ENCODE data around the gene CMSS1. TPM values are rescaled to one million over a fixed set of nuclear protein-coding genes. Genes with fewer than 3 reads are reported as not detected.

CMSS1 gene
- total RNA-seq, 1 experiment from 2014 or later, result 41.6 TPM

DNA sequence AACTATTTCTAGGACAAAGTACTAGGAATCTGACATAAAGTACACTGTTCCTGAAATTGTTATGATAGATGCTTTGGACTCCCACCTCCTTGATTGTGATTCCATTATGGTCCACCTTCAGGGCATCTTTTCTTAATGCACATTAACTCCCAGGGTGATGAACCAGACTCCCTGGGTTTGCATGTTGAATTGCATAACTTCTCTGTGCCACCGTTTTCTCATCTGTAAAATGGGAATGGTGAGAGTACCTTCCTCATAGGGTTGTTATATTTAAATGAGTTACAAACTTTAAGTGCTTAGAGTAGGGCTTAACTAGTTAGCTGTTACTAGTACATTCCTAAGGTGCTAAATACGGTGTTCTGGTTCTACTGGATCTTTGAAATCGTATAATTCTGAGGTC is 81.9 kb downstream of the CMSS1 start:
- no peak for DNase-seq
- Histone ChIP-seq H3K4me1 (ENCODE audit: low read length) (no peaks in the 10 kb centered on the region), H3K4me2 (ENCODE audit: low read depth, low read length, poor library complexity, severe bottlenecking) (no peak overlapping the region), H3K9me2 (replicated peaks; ENCODE audit: insufficient read depth, low read length) (no peaks in the 10 kb centered on the region), H3K27me3 (ENCODE audit: low read length) (no peaks in the 10 kb centered on the region), H2AFZ (ENCODE audit: low read length) (no peak overlapping the region), H3K27ac (ENCODE audit: low read length) (no peak overlapping the region), H3K9ac (ENCODE audit: low read length) (no peak overlapping the region), H3K36me3 (ENCODE audit: insufficient read depth, low read length) (no peaks in the 10 kb centered on the region), H3K4me3 (ENCODE audit: low read length) (no peak overlapping the region), H3K9me3 (ENCODE audit: low read length) (no peaks in the 10 kb centered on the region), H3K79me2 (ENCODE audit: low read length) (peaks cover 15% of the 10 kb centered on the region), H4K20me1 (ENCODE audit: insufficient read depth, low read depth, low read length) (peaks cover 22% of the 10 kb centered on the region; the same call in 1 of the 2 replicates)

DNA sequence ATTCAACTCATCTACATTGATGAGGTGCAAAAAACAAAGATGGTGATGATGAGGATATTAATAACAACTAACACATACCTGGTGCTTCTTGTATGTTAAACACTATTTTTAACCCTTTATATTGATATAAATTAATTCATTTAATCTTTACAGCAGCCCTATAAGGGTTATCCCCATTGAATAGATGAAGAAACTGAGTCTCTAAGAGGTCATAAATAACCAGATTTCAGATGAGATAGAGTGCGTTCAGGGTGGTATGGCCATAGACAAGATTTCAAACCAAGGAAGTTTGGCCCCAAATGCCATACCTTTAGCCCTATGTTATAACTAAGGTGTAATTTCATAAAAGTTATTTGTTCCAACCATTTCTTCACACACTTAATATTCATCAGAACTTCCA is 82.6 kb downstream of the CMSS1 start:
- no peaks in the 10 kb centered on the region for H3K4me1 ChIP-seq (ENCODE audit: low read length)
- H3K27ac ChIP-seq (ENCODE audit: low read length), result no peak overlapping the region
- no peak overlapping the region for H3K4me3 ChIP-seq (ENCODE audit: low read length)
- H3K9me3 ChIP-seq (ENCODE audit: low read length), result no peaks in the 10 kb centered on the region
- H3K27me3 ChIP-seq (ENCODE audit: low read length), result no peaks in the 10 kb centered on the region
- no peak overlapping the region for H3K9ac ChIP-seq (ENCODE audit: low read length)
- H3K36me3 ChIP-seq (ENCODE audit: insufficient read depth, low read length), result no peaks in the 10 kb centered on the region
- no peak overlapping the region for H3K4me2 ChIP-seq (ENCODE audit: low read depth, low read length, poor library complexity, severe bottlenecking)
- no peaks in the 10 kb centered on the region for H3K9me2 ChIP-seq (replicated peaks; ENCODE audit: insufficient read depth, low read length)
- no peak for DNase-seq
- H4K20me1 ChIP-seq (ENCODE audit: insufficient read depth, low read depth, low read length), result peaks cover 22% of the 10 kb centered on the region; the same call in 1 of the 2 replicates
- no peak overlapping the region for H2AFZ ChIP-seq (ENCODE audit: low read length)
- peaks cover 15% of the 10 kb centered on the region for H3K79me2 ChIP-seq (ENCODE audit: low read length)

DNA sequence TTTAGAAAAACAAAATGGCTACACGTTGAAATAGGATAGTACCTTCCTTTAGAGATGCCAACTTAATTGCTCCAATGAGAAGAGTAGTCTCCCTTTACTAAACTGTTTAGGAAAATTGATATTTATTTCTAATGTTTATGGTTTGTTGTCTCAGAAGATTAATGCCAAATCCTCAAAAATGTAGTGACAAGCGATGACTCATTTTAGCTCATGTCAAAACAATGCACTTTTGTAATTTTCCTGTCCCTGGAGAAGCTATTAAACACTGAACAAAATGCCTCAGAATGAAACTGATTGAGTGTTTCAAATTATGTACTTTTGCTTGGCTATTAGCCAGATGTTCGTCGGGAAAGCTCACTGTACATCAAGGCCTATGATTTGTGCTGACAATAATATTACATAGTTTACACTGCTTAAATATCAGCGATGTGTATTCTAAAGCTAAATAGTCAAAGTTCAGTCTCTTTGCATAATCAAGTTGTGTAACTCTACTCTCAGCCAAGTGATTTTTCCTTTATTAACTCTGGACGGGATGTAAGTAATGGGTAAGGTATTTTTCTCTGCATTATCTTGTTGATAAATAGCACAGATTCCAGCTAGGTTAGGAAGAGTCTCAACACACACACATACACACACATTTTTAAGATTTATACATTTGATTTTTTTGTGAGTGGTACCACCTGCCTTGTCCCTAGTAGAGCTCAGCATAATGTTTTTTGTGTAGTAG is 83.7 kb downstream of the CMSS1 start:
- no peaks in the 10 kb centered on the region for H3K36me3 ChIP-seq (ENCODE audit: insufficient read depth, low read length)
- no peaks in the 10 kb centered on the region for H3K9me3 ChIP-seq (ENCODE audit: low read length)
- H3K9ac ChIP-seq (ENCODE audit: low read length), result no peak overlapping the region
- no peaks in the 10 kb centered on the region for H3K27me3 ChIP-seq (ENCODE audit: low read length)
- no peak overlapping the region for H3K27ac ChIP-seq (ENCODE audit: low read length)
- H3K9me2 ChIP-seq (replicated peaks; ENCODE audit: insufficient read depth, low read length), result no peaks in the 10 kb centered on the region
- H2AFZ ChIP-seq (ENCODE audit: low read length), result no peak overlapping the region
- no peaks in the 10 kb centered on the region for H3K4me1 ChIP-seq (ENCODE audit: low read length)
- peaks cover 17% of the 10 kb centered on the region; the same call in 1 of the 2 replicates for H4K20me1 ChIP-seq (ENCODE audit: insufficient read depth, low read depth, low read length)
- DNase-seq, result no peak
- no peak overlapping the region for H3K4me3 ChIP-seq (ENCODE audit: low read length)
- peaks cover 19% of the 10 kb centered on the region for H3K79me2 ChIP-seq (ENCODE audit: low read length)
- no peak overlapping the region for H3K4me2 ChIP-seq (ENCODE audit: low read depth, low read length, poor library complexity, severe bottlenecking)

DNA sequence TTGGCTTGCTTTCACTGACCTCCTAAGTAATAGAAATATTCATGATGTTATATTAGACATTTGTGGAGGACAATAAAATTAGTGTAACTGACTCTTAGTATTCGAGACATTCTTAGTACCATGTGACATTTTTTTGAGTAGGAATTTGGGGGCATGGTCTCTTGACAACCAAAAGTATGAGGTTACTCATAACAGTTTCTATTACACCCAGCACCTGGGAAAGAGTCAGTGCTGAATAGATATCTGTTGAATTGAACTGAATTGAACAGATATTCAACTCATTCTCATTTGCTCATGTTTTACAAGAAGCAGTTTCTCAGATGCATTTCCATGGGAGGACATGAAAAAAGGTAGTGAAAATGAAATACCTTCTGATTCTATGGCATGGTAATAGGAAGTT is 84.4 kb downstream of the CMSS1 start:
- peaks cover 19% of the 10 kb centered on the region for H3K79me2 ChIP-seq (ENCODE audit: low read length)
- no peak overlapping the region for H3K27ac ChIP-seq (ENCODE audit: low read length)
- no peak overlapping the region for H3K4me2 ChIP-seq (ENCODE audit: low read depth, low read length, poor library complexity, severe bottlenecking)
- no peak overlapping the region for H2AFZ ChIP-seq (ENCODE audit: low read length)
- no peaks in the 10 kb centered on the region for H3K36me3 ChIP-seq (ENCODE audit: insufficient read depth, low read length)
- H3K9me3 ChIP-seq (ENCODE audit: low read length), result no peaks in the 10 kb centered on the region
- no peaks in the 10 kb centered on the region for H3K4me1 ChIP-seq (ENCODE audit: low read length)
- no peaks in the 10 kb centered on the region for H3K27me3 ChIP-seq (ENCODE audit: low read length)
- H3K9ac ChIP-seq (ENCODE audit: low read length), result no peak overlapping the region
- H4K20me1 ChIP-seq (ENCODE audit: insufficient read depth, low read depth, low read length), result peaks cover 13% of the 10 kb centered on the region; the same call in 1 of the 2 replicates
- H3K9me2 ChIP-seq (replicated peaks; ENCODE audit: insufficient read depth, low read length), result no peaks in the 10 kb centered on the region
- no peak for DNase-seq
- no peak overlapping the region for H3K4me3 ChIP-seq (ENCODE audit: low read length)

DNA sequence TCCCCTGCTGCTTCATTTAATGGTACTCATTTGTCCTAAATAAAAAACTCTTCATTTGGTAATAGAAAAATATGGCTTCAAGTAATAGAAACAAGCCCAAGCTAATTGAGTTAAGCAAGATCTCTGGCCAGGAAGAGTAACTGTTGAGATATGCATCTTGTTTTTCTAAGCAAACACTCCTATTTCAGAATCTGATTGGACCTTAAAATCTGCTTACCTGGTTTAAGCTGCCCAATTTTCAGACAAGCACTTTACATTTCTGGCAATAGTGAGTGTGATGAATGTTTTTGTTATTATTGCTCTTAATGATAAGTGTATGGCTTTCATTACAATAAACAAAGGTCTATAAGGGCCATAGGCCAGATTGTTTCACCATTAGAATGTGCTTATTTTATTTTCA is 86.2 kb downstream of the CMSS1 start:
- H3K79me2 ChIP-seq (ENCODE audit: low read length), result peaks cover 22% of the 10 kb centered on the region
- no peaks in the 10 kb centered on the region for H3K27me3 ChIP-seq (ENCODE audit: low read length)
- H3K4me2 ChIP-seq (ENCODE audit: low read depth, low read length, poor library complexity, severe bottlenecking), result no peak overlapping the region
- H4K20me1 ChIP-seq (ENCODE audit: insufficient read depth, low read depth, low read length), result peaks cover 13% of the 10 kb centered on the region; the same call in 1 of the 2 replicates
- no peak overlapping the region for H3K9ac ChIP-seq (ENCODE audit: low read length)
- no peaks in the 10 kb centered on the region for H3K36me3 ChIP-seq (ENCODE audit: insufficient read depth, low read length)
- no peaks in the 10 kb centered on the region for H3K9me3 ChIP-seq (ENCODE audit: low read length)
- H3K4me1 ChIP-seq (ENCODE audit: low read length), result no peaks in the 10 kb centered on the region
- no peak overlapping the region for H2AFZ ChIP-seq (ENCODE audit: low read length)
- H3K9me2 ChIP-seq (replicated peaks; ENCODE audit: insufficient read depth, low read length), result no peaks in the 10 kb centered on the region
- H3K4me3 ChIP-seq (ENCODE audit: low read length), result no peak overlapping the region
- no peak overlapping the region for H3K27ac ChIP-seq (ENCODE audit: low read length)
- no peak for DNase-seq

DNA sequence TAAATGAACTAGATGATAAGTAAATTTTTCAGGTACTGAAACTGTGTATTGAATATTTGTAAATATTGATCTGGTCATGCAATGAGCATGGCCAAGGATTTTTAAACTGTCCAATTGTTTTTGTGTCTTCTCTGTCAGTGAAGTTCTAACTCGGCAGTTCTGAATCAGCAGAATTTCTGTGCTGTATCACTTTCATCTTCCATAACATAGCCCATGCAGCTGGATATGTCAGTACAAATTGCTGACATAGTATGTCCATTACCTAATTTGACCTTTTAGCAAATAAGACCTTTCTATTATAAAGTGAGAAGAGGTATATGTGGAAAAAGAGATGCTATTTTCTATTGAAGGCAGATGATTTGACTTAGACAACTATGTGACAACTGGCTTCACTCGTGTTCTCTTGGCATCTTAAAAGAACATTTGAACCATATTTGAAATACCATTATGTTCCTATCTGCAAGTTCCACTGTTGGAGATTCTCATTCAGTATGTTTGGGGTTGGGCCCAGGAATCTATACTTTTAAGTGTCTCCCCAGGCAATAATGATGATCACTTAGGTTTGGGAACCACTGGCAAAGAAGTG is 90.4 kb downstream of the CMSS1 start:
- Histone ChIP-seq H4K20me1 (ENCODE audit: insufficient read depth, low read depth, low read length) (no peaks in the 10 kb centered on the region; the same call in 1 of the 2 replicates), H3K4me1 (ENCODE audit: low read length) (no peaks in the 10 kb centered on the region), H3K4me2 (ENCODE audit: low read depth, low read length, poor library complexity, severe bottlenecking) (no peak overlapping the region), H3K9ac (ENCODE audit: low read length) (no peak overlapping the region), H3K36me3 (ENCODE audit: insufficient read depth, low read length) (no peaks in the 10 kb centered on the region), H3K27ac (ENCODE audit: low read length) (no peak overlapping the region), H3K9me2 (replicated peaks; ENCODE audit: insufficient read depth, low read length) (no peaks in the 10 kb centered on the region), H3K4me3 (ENCODE audit: low read length) (no peak overlapping the region), H3K79me2 (ENCODE audit: low read length) (peaks cover 18% of the 10 kb centered on the region), H3K9me3 (ENCODE audit: low read length) (no peaks in the 10 kb centered on the region), H2AFZ (ENCODE audit: low read length) (no peak overlapping the region), H3K27me3 (ENCODE audit: low read length) (no peaks in the 10 kb centered on the region)
- DNase-seq, result no peak

DNA sequence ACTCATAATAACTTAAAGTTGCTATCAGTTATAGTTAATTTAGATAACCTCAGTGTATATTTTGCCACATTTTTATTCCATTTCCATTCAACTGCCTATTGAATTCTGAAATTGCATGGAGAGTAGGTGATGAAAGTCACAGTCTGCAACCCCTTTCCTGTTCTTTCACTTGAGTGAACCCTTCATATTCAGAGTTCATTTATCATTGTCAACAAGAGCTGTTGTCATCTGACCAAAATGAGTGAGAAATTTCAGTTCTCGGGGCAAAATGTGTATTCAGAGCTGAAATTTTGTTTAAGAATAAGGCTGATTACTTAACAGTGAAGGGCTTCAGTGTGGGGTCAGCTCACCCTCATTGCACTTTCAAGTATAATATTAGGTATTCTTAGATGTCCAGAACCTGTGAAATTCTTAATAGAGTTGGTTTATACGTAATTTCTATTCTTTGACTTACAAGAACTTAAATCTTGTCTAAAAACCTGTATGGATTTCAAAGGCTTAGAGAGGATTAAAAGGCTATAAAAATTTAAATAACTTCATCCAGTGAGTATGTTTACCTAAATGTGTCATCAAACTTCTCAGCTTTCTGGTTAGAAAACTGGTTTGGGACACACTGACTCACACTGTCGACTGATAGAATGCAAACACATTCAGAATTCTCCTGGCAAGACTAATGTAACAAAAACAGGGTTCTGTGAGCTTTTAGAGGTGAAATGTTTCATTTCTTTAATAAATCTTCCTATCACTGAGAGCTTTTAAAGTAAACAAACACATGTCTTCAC is 92.2 kb downstream of the CMSS1 start:
- no peak for DNase-seq
- H3K36me3 ChIP-seq (ENCODE audit: insufficient read depth, low read length), result no peaks in the 10 kb centered on the region
- no peak overlapping the region for H3K4me2 ChIP-seq (ENCODE audit: low read depth, low read length, poor library complexity, severe bottlenecking)
- peaks cover 20% of the 10 kb centered on the region for H3K79me2 ChIP-seq (ENCODE audit: low read length)
- no peak overlapping the region for H3K9ac ChIP-seq (ENCODE audit: low read length)
- no peaks in the 10 kb centered on the region for H3K9me2 ChIP-seq (replicated peaks; ENCODE audit: insufficient read depth, low read length)
- no peaks in the 10 kb centered on the region for H3K9me3 ChIP-seq (ENCODE audit: low read length)
- H3K27ac ChIP-seq (ENCODE audit: low read length), result no peak overlapping the region
- H3K4me3 ChIP-seq (ENCODE audit: low read length), result no peak overlapping the region
- H4K20me1 ChIP-seq (ENCODE audit: insufficient read depth, low read depth, low read length), result no peaks in the 10 kb centered on the region; the same call in 1 of the 2 replicates
- no peak overlapping the region for H2AFZ ChIP-seq (ENCODE audit: low read length)
- H3K4me1 ChIP-seq (ENCODE audit: low read length), result no peaks in the 10 kb centered on the region
- no peaks in the 10 kb centered on the region for H3K27me3 ChIP-seq (ENCODE audit: low read length)

DNA sequence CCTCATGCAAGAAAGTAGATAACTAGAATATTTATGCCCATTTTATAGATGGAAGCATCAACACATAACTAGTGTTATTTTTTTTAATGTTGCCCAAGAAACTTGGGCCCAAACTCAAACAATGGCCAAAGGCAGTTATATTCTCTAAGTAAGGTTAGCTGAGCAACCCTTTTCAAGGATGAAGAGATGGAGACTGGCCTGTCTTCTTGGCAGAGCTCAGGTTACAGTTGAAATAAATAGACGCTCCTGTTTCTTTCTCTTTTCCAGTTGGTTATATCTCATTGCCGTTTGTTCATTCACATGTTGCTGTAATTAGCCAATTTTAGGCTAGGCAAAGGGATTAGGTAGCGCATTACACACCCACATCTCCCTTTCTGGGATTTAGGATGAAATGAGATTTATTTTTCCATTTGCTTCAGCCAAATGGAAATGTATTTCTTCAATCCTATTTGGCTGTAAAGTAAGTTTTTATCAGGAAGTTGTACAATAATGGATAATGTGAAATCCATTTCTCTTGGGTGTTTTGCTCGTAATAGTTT is 93.2 kb downstream of the CMSS1 start:
- Histone ChIP-seq H3K9me3 (ENCODE audit: low read length) (no peaks in the 10 kb centered on the region), H3K4me2 (ENCODE audit: low read depth, low read length, poor library complexity, severe bottlenecking) (no peak overlapping the region), H3K27me3 (ENCODE audit: low read length) (no peaks in the 10 kb centered on the region), H4K20me1 (ENCODE audit: insufficient read depth, low read depth, low read length) (peaks cover 3% of the 10 kb centered on the region; the same call in 1 of the 2 replicates), H3K36me3 (ENCODE audit: insufficient read depth, low read length) (no peaks in the 10 kb centered on the region), H3K27ac (ENCODE audit: low read length) (no peak overlapping the region), H2AFZ (ENCODE audit: low read length) (no peak overlapping the region), H3K9me2 (replicated peaks; ENCODE audit: insufficient read depth, low read length) (no peaks in the 10 kb centered on the region), H3K9ac (ENCODE audit: low read length) (no peak overlapping the region), H3K4me1 (ENCODE audit: low read length) (no peaks in the 10 kb centered on the region), H3K4me3 (ENCODE audit: low read length) (no peak overlapping the region), H3K79me2 (ENCODE audit: low read length) (peaks cover 19% of the 10 kb centered on the region)
- no peak for DNase-seq

Measured in Karpas-422 (cell line).